ENCODE results near the gene RNF208.

The RNF208 gene

GRCh38 chr9:137221095-137221505 lies 940 bp downstream of the RNF208 start:
- DNase-seq (ENCODE audit: low read depth in 1 of 2, low spot score in 1 of 2) = no peak
- no peak overlapping the region for H3K27ac ChIP-seq (replicated peaks)
- TF ChIP-seq GABPA (IDR thresholded peaks at IDR 0.05; ENCODE audit: low read depth) = no peak
- TF ChIP-seq REST (IDR thresholded peaks at IDR 0.05; ENCODE audit: insufficient replicate concordance, low read depth) = no peak
- no peak for TF ChIP-seq SPI1 (IDR thresholded peaks at IDR 0.05; ENCODE audit: borderline replicate concordance, low read depth)
- TF ChIP-seq POLR2AphosphoS5 (IDR thresholded peaks at IDR 0.05; ENCODE audit: low read depth) = no peak
- no peak for TF ChIP-seq CTCF (IDR thresholded peaks at IDR 0.05; ENCODE audit: insufficient read depth, low read length)
- no peaks in the 10 kb centered on the region for H3K27me3 ChIP-seq (ENCODE audit: insufficient read depth, poor library complexity, severe bottlenecking)
- H3K4me3 ChIP-seq (replicated peaks; ENCODE audit: insufficient read depth, low read length) = no peak overlapping the region

- no peak overlapping the region for H3K4me3 ChIP-seq (replicated peaks; ENCODE audit: insufficient read depth, low read length)
- H3K27me3 ChIP-seq (ENCODE audit: insufficient read depth, poor library complexity, severe bottlenecking) = no peaks in the 10 kb centered on the region
- TF ChIP-seq REST (IDR thresholded peaks at IDR 0.05; ENCODE audit: insufficient replicate concordance, low read depth) = no peak
- no peak for TF ChIP-seq GABPA (IDR thresholded peaks at IDR 0.05; ENCODE audit: low read depth)
- no peak for TF ChIP-seq CTCF (IDR thresholded peaks at IDR 0.05; ENCODE audit: insufficient read depth, low read length)
- no peak for TF ChIP-seq POLR2AphosphoS5 (IDR thresholded peaks at IDR 0.05; ENCODE audit: low read depth)
- TF ChIP-seq SPI1 (IDR thresholded peaks at IDR 0.05; ENCODE audit: borderline replicate concordance, low read depth) = no peak
- DNase-seq (ENCODE audit: low read depth in 1 of 2, low spot score in 1 of 2) = no peak
- H3K27ac ChIP-seq (replicated peaks) = no peak overlapping the region
Observed at GRCh38 chr9:137220317-137221094, 1.5 kb downstream of the RNF208 start.

GRCh38 chr9:137219757-137220316 lies 2.2 kb downstream of the RNF208 start:
- TF ChIP-seq POLR2AphosphoS5 (IDR thresholded peaks at IDR 0.05; ENCODE audit: low read depth) = no peak
- no peak for TF ChIP-seq REST (IDR thresholded peaks at IDR 0.05; ENCODE audit: insufficient replicate concordance, low read depth)
- TF ChIP-seq CTCF (IDR thresholded peaks at IDR 0.05; ENCODE audit: insufficient read depth, low read length) = no peak
- TF ChIP-seq GABPA (IDR thresholded peaks at IDR 0.05; ENCODE audit: low read depth) = no peak
- TF ChIP-seq SPI1 (IDR thresholded peaks at IDR 0.05; ENCODE audit: borderline replicate concordance, low read depth) = no peak
- no peak for DNase-seq (ENCODE audit: low read depth in 1 of 2, low spot score in 1 of 2)
- Histone ChIP-seq H3K27ac (replicated peaks) (no peak overlapping the region), H3K4me3 (replicated peaks; ENCODE audit: insufficient read depth, low read length) (no peak overlapping the region), H3K27me3 (ENCODE audit: insufficient read depth, poor library complexity, severe bottlenecking) (no peaks in the 10 kb centered on the region)

Measured in HL-60 (cell line).